Placental epithelial cell (primary cell): ENCODE results near the gene A2M. TPM values are rescaled to one million over a fixed set of nuclear protein-coding genes. Genes with fewer than 3 reads are reported as not detected.

Experiments
- total RNA-seq: library from RNA; depleted of rRNA; stranded (reverse); fragments of >200 nt; gene quantifications from 2 replicates; pipeline ENCODE4 v1.2.3, GENCODE V29; 2012

The A2M gene
- total RNA-seq: 0.39 TPM in 1 of 2 replicates, not detected in the other

GRCh38 chr12:9115731-9116559 lies at the start of gene A2M:
Gene A2M, minus strand, starts transcription at chr12:9115919. Its CDS starts 70 bp downstream, at chr12:9115849.

Other genes with a start within 250 kb of the A2M start
- 38.5 and 43.5 TPM in 2 replicates for gene PHC1, start 201.4 kb downstream of the A2M start, total RNA-seq
- 96.0 and 149 TPM in 2 replicates for gene M6PR, start 166.3 kb downstream of the A2M start, total RNA-seq
- 0.39 and 0.76 TPM in 2 replicates for gene KLRG1, start 126.4 kb downstream of the A2M start, total RNA-seq
- not detected in 2 replicates for gene PZP, start 92.5 kb upstream of the A2M start, total RNA-seq